BJ (cell line): ENCODE results near the gene NR5A2. TPM values are rescaled to one million over a fixed set of nuclear protein-coding genes. Genes with fewer than 3 reads are reported as not detected.

Experiments used
- CTCF ChIA-PET: fragments of 350-600 bp; formaldehyde crosslinking; extraction: SDS; loops from one replicate; lab custom pipeline; 2021; ENCODE audit warnings: antibody characterized with exemption, inconsistent platforms; lab: Yijun Ruan, JAX
- POLR2A ChIA-PET: fragments of 300-600 bp; sonication (Branson Sonifier 250); formaldehyde crosslinking; extraction: SDS; loops from one replicate; lab custom pipeline; 2021; ENCODE audit warnings: antibody characterized with exemption; lab: Charles Lee
- DNase-seq: peaks from one replicate; pipeline ENCODE4 v3.0.0-alpha.2; 2011; ENCODE audit warnings: low read depth
- H3K27me3 ChIP-seq: 2 replicates; pipeline ENCODE4 v1.6.0; 2011; ENCODE audit warnings: low read length; ENCODE audit not compliant: control insufficient read depth, insufficient read depth
- H3K36me3 ChIP-seq: 2 replicates; pipeline ENCODE4 v1.5.1; 2011; ENCODE audit warnings: low read length; ENCODE audit not compliant: control insufficient read depth, insufficient read depth
- H3K4me3 ChIP-seq: 2 replicates; pipeline ENCODE4 v1.5.1; 2011; ENCODE audit warnings: low read depth, mild to moderate bottlenecking, control low read depth, low read length
- polyA minus RNA-seq: library from RNA; depleted of rRNA, polyadenylated mRNA; stranded (reverse); fragments of >200 nt; gene quantifications from 2 replicates; pipeline ENCODE4 v1.2.3, GENCODE V29; 2011; rRNA and poly(A)+ RNA removed
- polyA plus RNA-seq: library from polyadenylated mRNA; depleted of rRNA; stranded (reverse); fragments of >200 nt; gene quantifications from 2 replicates; pipeline ENCODE4 v1.2.3, GENCODE V29; 2011; rRNA removed
- TF ChIP-seq, protein P1 (sequence below): IDR thresholded peaks from 2 replicates; pipeline ENCODE4 v1.5.1; 2011; ENCODE audit warnings: low read depth, mild to moderate bottlenecking, control low read depth, inconsistent platforms, low read length, moderate library complexity; ENCODE audit not compliant: insufficient read depth

NR5A2 gene
- 0.11 and 0.12 TPM in 2 replicates for polyA plus RNA-seq
- polyA minus RNA-seq = 0.09 and 0.26 TPM in 2 replicates

DNA sequence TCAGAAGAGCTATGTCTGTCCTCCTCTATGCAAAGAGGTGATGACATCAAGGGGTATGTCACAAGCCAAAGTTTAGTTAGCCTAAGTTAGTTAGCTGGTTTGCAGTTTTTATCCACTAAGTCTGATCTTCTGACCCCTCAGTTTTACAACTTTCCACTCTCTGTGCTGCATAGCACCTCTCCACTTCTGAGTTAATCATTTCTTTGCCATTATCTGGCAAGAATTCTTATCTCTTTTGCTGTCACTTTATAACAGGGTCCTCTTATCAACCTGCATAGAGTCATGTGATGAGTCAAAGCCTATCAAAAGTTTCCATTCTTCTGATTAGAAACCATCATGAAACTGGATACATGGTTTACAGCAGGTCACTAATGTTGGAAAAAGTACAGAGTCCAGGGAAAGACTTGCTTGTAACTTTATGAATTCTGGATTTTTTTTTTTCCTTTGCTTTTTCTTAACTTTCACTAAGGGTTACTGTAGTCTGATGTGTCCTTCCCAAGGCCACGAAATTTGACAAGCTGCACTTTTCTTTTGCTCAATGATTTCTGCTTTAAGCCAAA is at the start of gene NR5A2:
Gene NR5A2 (plus strand): TSS at position 447 of the 560 bp plus-strand sequence. CDS start 138 bp downstream, outside the sequence.
- POLR2A ChIA-PET = no interaction called here
- Histone ChIP-seq H3K4me3 (no peak within 1 kb of the TSS), H3K27me3 (peaks cover 15% of the 10 kb centered on the region)

DNA sequence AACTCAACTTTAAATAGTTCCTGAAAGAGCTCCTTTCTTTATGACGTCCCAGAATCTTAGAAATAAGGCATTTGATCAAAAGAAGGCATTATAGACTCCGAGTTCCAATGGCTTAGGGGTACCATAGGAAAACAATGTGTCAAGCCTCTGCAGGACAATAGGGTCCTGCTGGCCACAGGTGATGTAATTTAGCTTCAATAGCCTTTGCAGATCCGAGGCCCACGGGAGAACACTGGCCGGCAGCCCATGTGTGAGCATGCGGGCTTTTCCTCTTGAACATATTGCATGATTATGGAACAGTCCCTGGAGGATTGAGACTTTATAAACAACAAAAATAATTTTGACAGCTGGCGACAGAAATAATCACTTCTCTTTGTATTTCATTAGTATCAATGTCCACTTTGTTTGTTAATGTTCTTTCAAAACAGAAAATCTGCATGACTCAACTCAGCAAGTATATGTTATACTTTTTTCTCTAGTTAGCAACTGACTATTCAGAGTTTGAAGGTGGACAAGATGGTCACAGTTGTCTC is 49.0 kb upstream of the NR5A2 start:
- no peaks in the 10 kb centered on the region for H3K36me3 ChIP-seq
- no peaks in the 10 kb centered on the region for H3K27me3 ChIP-seq
- ChIA-PET CTCF (interaction anchor here (1.2 kb wide), 1 partner anchor 16 kb away, joined by 4 read pairs; no protein-coding TSS in a partner anchor), POLR2A (no interaction called here)
- H3K4me3 ChIP-seq = no peak overlapping the region
- DNase-seq = no peak
- TF ChIP-seq, protein P1, sequence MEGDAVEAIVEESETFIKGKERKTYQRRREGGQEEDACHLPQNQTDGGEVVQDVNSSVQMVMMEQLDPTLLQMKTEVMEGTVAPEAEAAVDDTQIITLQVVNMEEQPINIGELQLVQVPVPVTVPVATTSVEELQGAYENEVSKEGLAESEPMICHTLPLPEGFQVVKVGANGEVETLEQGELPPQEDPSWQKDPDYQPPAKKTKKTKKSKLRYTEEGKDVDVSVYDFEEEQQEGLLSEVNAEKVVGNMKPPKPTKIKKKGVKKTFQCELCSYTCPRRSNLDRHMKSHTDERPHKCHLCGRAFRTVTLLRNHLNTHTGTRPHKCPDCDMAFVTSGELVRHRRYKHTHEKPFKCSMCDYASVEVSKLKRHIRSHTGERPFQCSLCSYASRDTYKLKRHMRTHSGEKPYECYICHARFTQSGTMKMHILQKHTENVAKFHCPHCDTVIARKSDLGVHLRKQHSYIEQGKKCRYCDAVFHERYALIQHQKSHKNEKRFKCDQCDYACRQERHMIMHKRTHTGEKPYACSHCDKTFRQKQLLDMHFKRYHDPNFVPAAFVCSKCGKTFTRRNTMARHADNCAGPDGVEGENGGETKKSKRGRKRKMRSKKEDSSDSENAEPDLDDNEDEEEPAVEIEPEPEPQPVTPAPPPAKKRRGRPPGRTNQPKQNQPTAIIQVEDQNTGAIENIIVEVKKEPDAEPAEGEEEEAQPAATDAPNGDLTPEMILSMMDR = no peak

More for the DNA sequence above, at the start of gene NR5A2:
- no peaks in the 10 kb centered on the region for H3K36me3 ChIP-seq
- CTCF ChIA-PET = interaction anchor here (0.6 kb wide), 1 partner anchor 1206 kb away, joined by 3 read pairs; no protein-coding TSS in a partner anchor
- no peak for DNase-seq
- TF ChIP-seq, protein P1 = no peak

DNA sequence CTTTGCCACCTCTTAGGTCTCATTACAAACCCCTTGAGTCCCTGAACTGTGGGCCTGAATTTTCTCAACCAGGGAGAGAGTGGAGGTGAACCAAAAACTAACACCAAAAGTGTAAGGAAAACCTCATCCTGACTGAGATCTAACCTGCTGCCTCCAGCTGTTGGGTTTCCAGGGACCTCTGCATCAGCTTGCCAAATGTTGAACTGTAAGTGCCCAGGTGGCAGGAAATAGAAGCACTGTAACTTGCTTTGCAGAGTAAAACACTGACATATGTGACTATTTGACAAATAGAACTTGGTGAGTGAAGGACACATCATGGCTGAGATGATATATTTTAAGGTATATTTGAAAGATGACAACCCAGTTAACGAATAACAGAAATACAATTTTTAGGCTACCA is 48.4 kb upstream of the NR5A2 start:
- H3K36me3 ChIP-seq = no peaks in the 10 kb centered on the region
- no peaks in the 10 kb centered on the region for H3K27me3 ChIP-seq
- POLR2A ChIA-PET = no interaction called here
- no peak for DNase-seq
- H3K4me3 ChIP-seq = no peak overlapping the region
- CTCF ChIA-PET = interaction anchor here (1.2 kb wide), 1 partner anchor 17 kb away, joined by 4 read pairs; no protein-coding TSS in a partner anchor
- TF ChIP-seq, protein P1 = no peak

DNA sequence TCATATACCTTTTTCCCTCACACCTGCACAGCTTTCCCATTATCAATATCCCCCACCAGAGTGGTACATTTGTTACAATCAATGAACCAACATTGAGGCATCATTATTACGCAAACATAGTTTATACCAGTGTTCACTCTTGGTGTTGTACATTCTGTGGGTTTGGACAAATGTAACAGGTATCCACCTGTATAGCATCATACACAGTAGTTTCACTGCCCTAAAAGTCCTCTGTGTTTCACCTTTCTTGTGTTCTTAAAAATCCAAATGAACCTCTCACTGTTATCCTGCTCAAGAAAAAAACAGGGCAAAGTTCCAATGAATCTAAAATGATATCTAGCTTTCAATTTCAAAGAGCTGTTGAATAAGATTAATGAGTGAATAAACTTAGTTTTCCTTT is 45.9 kb upstream of the NR5A2 start:
- Histone ChIP-seq H3K27me3 (no peaks in the 10 kb centered on the region), H3K36me3 (no peaks in the 10 kb centered on the region), H3K4me3 (no peak overlapping the region)
- TF ChIP-seq, protein P1 = no peak
- CTCF ChIA-PET = no interaction called here
- POLR2A ChIA-PET = no interaction called here
- no peak for DNase-seq

DNA sequence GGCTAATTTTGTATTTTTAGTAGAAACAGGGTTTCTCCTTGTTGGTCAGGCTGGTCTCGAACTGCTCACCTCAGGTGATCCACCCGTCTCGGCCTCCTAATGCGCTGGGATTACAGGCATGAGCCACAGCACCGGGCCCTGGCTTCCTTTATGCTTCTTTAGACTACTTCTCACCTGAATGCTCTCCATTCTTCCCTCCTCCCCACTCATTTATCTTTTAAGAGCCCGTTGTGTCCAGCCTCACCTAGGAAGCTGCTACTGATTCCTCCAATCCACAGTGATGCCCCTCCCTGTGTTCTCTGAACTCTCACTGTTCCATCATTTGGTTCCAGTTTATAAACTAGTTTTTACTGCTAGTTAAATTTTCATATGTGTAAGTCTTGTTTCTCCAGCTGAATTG is 44.9 kb upstream of the NR5A2 start:
- TF ChIP-seq, protein P1 = no peak
- Histone ChIP-seq H3K36me3 (no peaks in the 10 kb centered on the region), H3K4me3 (no peak overlapping the region), H3K27me3 (no peaks in the 10 kb centered on the region)
- no peak for DNase-seq
- ChIA-PET POLR2A (no interaction called here), CTCF (no interaction called here)
